KOPT-K1 (cell line): ENCODE data around the gene CDC42EP5.
"Not testable (repeated sequence)": the region's sequence is repeated elsewhere in the genome, so short reads cannot be mapped to it uniquely, and the experiment has no call there.

ENCODE experiments used
- H3K27ac ChIP-seq: fragments of 200-600 bp; sonication (generic); 2 replicates; pipeline ENCODE4 v1.5.1; 2016; ENCODE audit warnings: antibody characterized with exemption, mild to moderate bottlenecking, low read depth, low read length; ENCODE audit not compliant: poor library complexity, severe bottlenecking
- H3K36me3 ChIP-seq: fragments of 200-600 bp; sonication (generic); 2 replicates; pipeline ENCODE4 v1.5.1; 2017; ENCODE audit warnings: antibody characterized with exemption, mild to moderate bottlenecking, low read length, moderate library complexity; ENCODE audit not compliant: insufficient read depth
- H3K9me3 ChIP-seq: fragments of 200-600 bp; sonication (generic); 2 replicates; pipeline ENCODE4 v1.5.1; 2017; ENCODE audit warnings: antibody characterized with exemption, low read length, mild to moderate bottlenecking; ENCODE audit not compliant: insufficient read depth, poor library complexity, severe bottlenecking

Gene CDC42EP5

DNA sequence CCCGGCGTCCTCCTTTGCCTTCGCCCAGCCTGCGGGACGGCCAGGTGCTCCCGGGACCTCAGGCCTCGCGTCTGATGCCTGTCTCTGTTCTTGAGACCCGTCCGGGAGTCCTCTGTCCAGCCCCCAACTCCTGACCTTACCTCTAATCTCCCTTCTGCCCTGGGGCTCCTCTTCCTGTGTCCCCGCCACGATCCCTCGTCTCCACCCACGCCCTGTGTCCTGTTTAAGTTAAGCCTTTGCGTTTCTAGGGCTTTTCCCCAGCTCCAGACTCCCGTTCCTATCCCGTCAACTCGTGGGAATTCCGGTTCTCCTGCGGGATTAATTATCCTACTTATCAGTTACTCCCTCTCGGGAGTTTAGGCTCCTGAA lies 23.4 kb downstream of the CDC42EP5 start:
- Histone ChIP-seq H3K9me3 (no peaks in the 10 kb centered on the region), H3K36me3 (peaks cover 54% of the 10 kb centered on the region), H3K27ac (peak overlapping the region; percentile 89)

DNA sequence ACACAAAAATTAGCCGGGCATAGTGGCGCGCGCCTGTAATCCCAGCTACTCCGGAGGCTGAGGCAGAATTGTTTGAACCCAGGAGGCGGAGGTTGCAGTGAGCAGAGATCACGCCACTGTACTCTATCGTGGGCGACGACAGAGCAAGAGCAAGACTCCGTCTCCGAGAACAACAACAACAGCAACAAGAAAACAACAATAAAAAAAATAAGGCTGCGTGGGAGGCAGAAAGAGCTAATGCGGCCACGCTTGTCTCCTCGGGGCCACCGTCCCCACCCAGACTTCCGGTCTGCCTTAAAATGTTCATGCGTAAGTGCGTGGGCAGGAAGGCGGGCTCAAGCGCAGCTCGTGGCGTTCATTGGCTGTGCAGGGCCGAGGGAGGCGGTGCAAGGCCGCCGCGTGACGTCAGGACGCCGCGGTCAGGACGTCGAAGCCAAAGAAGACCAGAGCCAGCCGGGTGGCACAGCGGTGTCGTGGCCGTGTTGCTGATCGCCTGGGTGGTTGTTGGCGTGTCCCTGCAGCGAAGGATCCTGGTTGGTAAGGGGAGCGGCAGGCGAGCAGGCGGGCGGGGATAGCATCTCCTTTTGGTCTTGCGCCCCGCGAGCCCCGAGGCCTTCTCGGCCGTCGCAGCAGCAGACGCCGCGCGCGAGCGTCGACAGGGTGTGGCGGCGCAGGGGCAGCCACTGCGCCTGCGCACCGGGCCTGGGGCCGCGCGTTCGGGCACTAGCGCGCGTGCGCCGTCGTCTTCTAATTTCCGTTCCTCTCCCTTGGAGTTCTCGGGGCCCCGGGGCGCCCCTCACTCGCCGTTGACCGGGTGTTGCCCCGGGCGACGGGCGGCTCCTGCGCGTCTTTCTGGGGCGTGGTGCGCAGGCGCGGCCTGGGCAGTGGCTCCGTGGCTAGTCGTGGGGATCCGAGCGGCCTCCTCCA lies 24.1 kb downstream of the CDC42EP5 start, which contains the start of gene LENG8:
Gene LENG8 (plus strand): TSS at position 426 of the 927 bp plus-strand sequence. CDS start 2,146 bp downstream, outside the sequence.
- H3K27ac ChIP-seq: peak within 1 kb of the TSS; percentile 89
- H3K9me3 ChIP-seq: no peaks in the 10 kb centered on the region
- H3K36me3 ChIP-seq: peaks cover 51% of the 10 kb centered on the region

DNA sequence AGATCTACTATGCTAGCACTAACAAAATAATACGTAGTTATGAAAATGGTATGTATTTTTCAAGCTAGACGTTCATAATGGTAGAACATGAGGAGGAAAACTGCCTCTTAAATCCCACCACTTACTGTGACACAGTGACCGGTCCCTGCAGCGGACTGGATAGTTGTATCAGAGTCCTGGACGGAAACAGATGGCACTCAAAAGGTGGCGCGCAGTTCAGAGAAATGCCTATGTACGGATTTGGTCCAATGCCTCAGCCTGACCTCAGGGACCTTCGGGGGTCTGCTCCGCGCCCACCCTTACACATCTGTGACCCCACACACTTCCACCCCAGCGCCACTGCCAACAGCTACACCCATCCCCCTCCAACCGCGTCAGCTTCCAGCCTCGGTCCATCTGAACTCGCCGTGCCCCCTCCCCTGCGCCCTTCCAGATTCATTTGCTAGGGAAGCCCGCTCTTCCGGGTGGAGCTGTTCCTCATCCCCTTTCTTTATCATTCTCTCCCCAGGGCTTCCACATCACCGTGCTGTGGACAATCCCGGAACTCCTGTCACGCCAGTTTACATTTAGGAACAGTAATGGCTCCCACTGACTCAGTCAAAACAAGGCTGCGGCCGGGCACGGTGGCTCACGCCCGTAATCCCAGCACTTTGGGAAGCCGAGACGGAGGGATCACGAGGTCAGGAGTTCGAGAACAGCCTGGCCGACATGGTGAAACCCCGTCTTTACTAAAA lies 24.9 kb downstream of the CDC42EP5 start:
- Histone ChIP-seq H3K36me3 (peaks cover 47% of the 10 kb centered on the region), H3K9me3 (no peaks in the 10 kb centered on the region), H3K27ac (peak overlapping the region; percentile 89)

DNA sequence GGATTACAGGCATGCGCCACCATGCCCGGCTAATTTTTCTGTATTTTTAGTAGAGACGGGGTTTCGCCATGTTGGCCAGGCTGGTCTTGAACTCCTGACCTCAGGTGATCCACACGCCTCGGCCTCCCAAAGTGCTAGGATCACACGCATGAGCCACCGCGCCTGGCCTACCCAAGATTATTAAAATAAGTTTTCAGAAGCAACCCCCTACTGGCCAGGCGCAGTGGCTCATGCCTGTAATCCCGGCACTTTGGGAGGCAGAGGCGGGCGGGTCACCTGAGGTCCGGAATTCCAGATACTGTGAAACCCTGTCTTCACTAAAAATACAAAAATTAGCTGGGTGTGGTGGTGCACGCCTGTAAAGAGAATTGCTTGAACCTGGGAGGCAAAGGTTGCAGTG lies 26.7 kb downstream of the CDC42EP5 start:
- peaks cover 34% of the 10 kb centered on the region for H3K36me3 ChIP-seq

DNA sequence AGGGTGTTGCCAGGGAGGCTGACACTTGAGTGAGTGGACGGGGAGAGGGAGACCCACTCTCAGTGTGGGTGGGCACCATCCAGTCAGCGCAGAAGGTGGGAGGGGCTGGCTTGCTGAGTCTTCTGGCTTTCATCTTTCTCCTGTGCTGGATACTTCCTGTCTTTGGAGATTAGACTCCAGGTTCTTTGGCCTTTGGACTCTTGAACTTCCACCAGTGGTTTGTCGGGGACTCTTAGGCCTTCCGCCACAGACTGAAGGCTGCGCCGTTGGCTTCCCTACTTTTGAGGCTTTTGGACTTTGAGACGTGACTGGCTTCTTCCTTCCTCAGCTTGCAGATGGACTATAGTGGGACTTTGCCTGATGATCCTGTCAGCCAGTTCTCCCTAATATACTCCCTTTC lies 28.4 kb downstream of the CDC42EP5 start:
- no peak overlapping the region for H3K27ac ChIP-seq
- H3K36me3 ChIP-seq: peaks cover 28% of the 10 kb centered on the region
- no peaks in the 10 kb centered on the region for H3K9me3 ChIP-seq

More for the DNA sequence above, 26.7 kb downstream of the CDC42EP5 start:
- H3K27ac ChIP-seq, H3K9me3 ChIP-seq: not testable (repeated sequence)

DNA sequence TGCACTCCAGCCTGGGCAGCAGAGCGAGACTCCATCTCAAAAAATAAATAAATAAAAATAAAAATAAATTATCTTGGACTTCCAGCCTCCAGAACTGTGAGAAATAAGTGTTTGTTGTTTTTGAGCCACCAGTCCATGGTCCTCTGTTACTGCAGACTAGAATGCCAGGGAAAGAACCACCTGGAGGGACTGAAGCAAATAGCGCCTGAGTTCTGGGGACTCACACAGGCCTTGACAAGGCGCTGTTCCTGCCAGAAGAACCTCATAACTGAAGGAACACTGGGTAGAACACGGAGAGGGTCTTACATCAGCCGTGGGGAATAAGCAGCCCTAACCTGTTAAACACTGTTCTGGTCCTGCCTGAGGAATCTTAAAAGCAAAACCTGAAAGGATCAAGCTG lies 32.5 kb downstream of the CDC42EP5 start:
- Histone ChIP-seq H3K27ac (no peak overlapping the region), H3K36me3 (peaks cover 28% of the 10 kb centered on the region), H3K9me3 (no peaks in the 10 kb centered on the region)

DNA sequence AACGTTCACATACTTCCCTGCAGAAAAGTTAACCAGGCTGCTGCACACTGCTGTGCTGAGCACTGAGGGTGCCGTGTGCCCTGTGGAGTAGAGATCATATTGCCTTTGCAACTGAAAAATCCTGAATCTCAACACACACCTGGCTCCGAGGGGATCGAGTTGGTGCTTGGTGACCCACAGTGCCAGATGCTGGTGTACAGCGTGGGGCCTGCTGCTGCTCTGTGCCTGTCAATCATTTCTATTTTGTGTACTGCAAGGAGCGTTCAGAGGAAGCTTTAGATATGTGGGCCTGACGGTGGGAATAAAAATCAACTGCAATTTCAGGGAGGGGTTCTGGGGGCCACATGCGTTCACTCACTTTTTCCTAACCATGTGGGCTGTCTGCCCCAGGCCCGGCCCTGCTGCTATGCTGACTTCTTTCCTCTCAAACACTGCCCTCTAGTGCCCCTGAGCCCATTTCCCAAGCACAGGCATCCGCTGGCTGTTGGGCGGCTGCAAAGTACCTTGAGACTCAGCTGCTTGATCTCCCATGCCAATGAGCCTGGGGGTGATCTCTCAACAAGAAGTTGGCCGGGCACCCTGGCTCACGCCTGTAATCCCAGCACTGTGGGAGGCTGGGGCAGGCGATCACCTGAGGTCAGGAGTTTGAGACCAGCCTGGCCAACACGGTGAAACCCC lies 33.8 kb downstream of the CDC42EP5 start:
- H3K36me3 ChIP-seq: peaks cover 22% of the 10 kb centered on the region
- H3K9me3 ChIP-seq: no peaks in the 10 kb centered on the region
- no peak overlapping the region for H3K27ac ChIP-seq

DNA sequence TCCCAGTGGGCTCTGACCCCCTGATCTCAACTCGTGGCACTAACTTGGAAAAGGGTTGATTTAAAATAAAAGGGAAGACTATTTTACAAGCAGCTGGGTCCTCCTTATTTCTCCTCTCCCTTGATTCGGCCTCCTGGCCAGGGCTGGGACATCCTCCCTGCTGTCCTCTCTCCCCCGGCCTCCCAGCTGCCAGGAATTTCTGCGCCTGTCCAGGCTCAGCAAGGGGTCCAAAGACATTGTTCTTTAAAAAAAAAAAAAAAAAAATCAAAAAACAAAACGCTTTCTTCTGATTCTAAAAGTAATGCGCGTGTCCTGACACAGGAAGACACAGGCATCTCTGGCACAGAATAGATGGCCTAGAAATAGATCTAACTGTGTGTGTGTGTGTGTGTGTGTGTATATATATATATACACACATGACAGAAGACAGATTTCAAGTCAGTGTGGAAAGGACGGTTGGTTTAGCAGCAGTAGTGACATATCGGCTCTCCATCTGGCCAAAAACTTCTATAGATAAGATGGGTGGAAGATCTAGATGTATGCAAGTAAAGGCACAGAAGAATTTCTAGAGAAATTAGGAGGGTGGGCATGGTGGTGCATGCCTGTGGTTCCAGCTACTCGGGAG lies 36.4 kb downstream of the CDC42EP5 start:
- Histone ChIP-seq H3K9me3 (no peaks in the 10 kb centered on the region), H3K36me3 (peaks cover 11% of the 10 kb centered on the region; the same call in 1 of the 2 replicates), H3K27ac (no peak overlapping the region)

DNA sequence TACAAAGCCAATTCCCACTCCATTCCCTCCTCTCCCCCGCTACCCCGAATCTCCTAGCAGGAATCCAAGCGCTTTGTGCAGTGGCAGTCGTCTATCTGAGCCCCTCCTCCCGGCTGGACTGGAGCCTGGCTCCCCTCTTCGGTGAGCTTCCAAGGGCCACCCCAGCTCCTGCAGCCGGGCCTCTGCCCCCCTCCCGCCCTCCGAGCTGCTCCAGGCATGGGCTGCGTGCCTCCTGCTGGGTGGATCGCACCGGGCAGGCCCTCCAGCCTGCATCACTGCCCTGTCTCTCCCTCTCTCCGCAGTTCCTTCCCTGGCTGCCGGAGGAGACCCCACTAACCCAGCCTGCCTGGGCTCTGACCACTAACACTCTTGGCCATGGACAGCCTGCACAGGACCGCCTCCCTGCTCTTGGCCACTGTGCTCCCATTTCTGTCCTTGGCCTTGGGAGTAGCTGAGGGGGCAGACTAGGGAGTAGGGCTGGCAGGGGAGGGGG lies 37.0 kb downstream of the CDC42EP5 start:
- H3K27ac ChIP-seq: no peak overlapping the region
- H3K36me3 ChIP-seq: peaks cover 11% of the 10 kb centered on the region; the same call in 1 of the 2 replicates

DNA sequence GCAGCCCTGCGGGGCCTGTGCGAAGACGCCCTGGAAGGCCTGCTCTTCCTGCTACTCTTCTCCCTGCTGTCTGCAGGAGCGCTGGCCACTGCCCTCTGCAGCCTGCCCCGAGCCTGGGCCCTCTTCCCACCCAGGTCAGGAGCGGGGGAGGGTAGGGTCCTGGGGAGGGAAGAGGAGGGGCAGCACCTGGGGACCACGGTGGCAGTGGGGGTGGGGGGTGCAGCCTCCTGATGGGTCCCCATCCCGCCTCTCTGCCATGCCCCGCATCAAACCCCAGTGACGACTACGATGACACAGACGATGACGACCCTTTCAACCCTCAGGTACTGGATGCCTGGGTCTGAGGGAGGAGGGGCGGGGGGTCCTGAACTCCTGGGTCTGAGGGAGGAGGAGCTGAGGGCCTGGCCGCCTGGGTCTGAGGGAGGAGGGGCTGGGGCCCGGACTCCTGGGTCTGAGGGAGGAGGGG lies 37.5 kb downstream of the CDC42EP5 start:
- peaks cover 11% of the 10 kb centered on the region; the same call in 1 of the 2 replicates for H3K36me3 ChIP-seq
- H3K9me3 ChIP-seq: no peaks in the 10 kb centered on the region
- H3K27ac ChIP-seq: no peak overlapping the region

More for the DNA sequence above, 37.0 kb downstream of the CDC42EP5 start:
- H3K9me3 ChIP-seq: no peaks in the 10 kb centered on the region

DNA sequence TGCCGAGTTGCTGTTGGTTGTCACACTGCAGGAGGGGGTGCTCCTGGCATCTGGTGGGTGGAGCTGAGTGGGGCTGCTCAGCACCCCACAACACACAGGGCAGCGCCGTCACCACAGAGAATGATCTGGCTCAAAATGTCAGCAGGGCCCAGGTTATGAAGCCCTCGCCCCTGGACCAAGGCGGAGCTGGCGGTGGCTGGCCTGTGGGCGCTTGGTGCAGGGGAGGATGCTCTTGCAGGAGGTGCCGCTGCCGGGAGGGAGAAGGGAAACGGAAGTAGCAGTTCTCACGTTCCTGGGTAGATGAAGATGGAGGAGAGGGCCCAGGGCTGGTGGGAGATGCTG lies 38.3 kb downstream of the CDC42EP5 start:
- Histone ChIP-seq H3K27ac (no peak overlapping the region), H3K36me3 (peaks cover 11% of the 10 kb centered on the region; the same call in 1 of the 2 replicates), H3K9me3 (no peaks in the 10 kb centered on the region)

DNA sequence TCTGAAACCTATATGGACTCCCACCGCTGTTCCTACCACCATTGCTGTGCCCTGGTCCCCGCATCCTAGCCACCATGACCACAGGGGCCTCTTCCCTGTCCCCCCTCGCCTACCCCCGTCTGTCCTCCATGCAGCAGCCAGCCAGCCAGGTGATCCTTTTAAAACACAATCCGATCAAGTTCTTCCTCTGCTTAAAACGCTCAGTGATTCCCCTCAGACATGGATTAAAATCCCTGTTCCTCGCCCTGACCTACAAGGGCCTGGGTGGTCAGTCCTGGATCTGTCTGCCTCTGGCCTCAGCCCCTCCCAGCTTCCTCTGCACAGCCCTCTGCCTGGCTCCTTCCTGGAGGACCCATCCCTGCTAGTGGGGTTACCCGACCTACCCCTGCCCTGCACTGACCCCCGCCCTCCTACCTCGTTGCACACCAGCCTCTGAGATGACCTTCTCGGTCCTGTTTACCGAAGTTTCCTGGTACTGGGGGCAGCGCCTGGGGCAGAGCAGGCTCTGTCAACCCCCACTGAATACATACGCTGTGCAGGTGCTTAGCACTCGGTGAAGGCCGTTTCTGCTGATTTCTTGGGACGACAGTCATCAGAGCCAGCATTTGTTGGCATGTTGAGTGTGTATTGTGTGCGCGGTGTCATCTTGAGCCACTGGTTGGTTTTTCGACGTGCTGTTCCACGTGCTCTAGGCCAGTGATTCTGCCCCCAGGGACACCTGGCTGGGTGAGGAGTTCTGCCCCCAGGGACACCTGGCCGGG lies 38.8 kb downstream of the CDC42EP5 start:
- Histone ChIP-seq H3K9me3 (no peaks in the 10 kb centered on the region), H3K36me3 (peaks cover 11% of the 10 kb centered on the region; the same call in 1 of the 2 replicates), H3K27ac (no peak overlapping the region)

DNA sequence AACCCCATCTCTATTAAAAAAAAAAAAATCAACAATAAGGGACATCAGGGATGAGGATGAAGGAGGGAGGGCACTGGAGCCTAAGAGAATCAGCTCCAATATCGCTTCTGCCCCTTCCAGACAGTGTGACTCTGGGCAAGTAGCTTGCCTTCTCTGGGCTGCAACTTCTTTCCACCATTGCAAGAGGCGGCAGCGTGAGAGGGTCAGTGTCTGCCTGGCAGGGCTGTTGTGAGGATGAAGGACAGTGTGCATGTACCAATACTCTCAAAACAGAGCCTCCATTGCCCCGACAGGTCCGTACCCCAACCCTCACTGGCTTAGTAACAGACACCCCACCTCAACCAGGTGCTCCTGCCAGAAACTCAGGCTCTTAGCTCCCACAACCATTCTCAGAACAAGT lies 39.4 kb downstream of the CDC42EP5 start:
- H3K9me3 ChIP-seq: no peaks in the 10 kb centered on the region
- H3K27ac ChIP-seq: no peak overlapping the region
- peaks cover 6% of the 10 kb centered on the region; the same call in 1 of the 2 replicates for H3K36me3 ChIP-seq
